Lower lobe of right lung (tissue), 2 donors: Measurements from ENCODE around the gene SPTSSA. TPM values are rescaled to one million over a fixed set of nuclear protein-coding genes. Genes with fewer than 3 reads are reported as not detected.

Experiments
- ATAC-seq, 2 donors: fragments of 200-7000 bp; cut with Tn5 transposase; one replicate each; pipeline ENCODE4 v1.9.1; 2020 to 2022; ENCODE audit warnings: mild to moderate bottlenecking in 2 of 2, moderate library complexity in 2 of 2
- DNase-seq: peaks from one replicate; pipeline ENCODE4 v3.0.0-alpha.2; 2020
- H3K27ac ChIP-seq: fragments of 200-600 bp; one replicate; pipeline ENCODE4 v1.8.0; 2022
- H3K27me3 ChIP-seq: fragments of 200-600 bp; one replicate; pipeline ENCODE4 v1.8.0; 2022; ENCODE audit warnings: low read depth
- H3K36me3 ChIP-seq: fragments of 200-600 bp; one replicate; pipeline ENCODE4 v1.8.0; 2022; ENCODE audit warnings: mild to moderate bottlenecking
- H3K4me1 ChIP-seq: fragments of 200-600 bp; one replicate; pipeline ENCODE4 v1.8.0; 2022
- H3K4me3 ChIP-seq: fragments of 200-600 bp; one replicate; pipeline ENCODE4 v1.8.0; 2022; ENCODE audit warnings: mild to moderate bottlenecking
- H3K9me3 ChIP-seq: fragments of 200-600 bp; one replicate; pipeline ENCODE4 v1.8.0; 2022
- CTCF ChIP-seq: fragments of 200-600 bp; IDR thresholded peaks from one replicate; pipeline ENCODE4 v1.8.0; 2022; ENCODE audit warnings: antibody characterized with exemption, mild to moderate bottlenecking
- intact Hi-C: fragments of 100-400 bp; cut with DNase I; formaldehyde crosslinking; loops from one replicate; pipeline ENCODE4 v1.11.0; 2022
- total RNA-seq: library from RNA; stranded (reverse); fragmentation: NEBNext Ultra II Directional; extraction: Animal tissue kit (Norgen Biotek cat#: 25700); gene quantifications from one replicate; pipeline ENCODE4 v1.2.1, GENCODE V29; 2021
- donor health status: DM: no; HTN: yes; CAD: no; lungs with severe emphysema.

SPTSSA gene
- total RNA-seq, 1 donor from 2014 or later: 47.6 TPM

GRCh38 chr14:34383839-34384238, 78.2 kb downstream of the SPTSSA start:
- Histone ChIP-seq H3K9me3 (no peaks in the 10 kb centered on the region), H3K27me3 (no peaks in the 10 kb centered on the region), H3K36me3 (no peaks in the 10 kb centered on the region), H3K4me3 (no peak overlapping the region), H3K27ac (no peak overlapping the region), H3K4me1 (peaks cover 10% of the 10 kb centered on the region)
- TF ChIP-seq CTCF: no peak
- ATAC-seq (no peak), DNase-seq (no peak)
- intact Hi-C loops: no loop called here

Other genes starting within 250 kb of the SPTSSA start
- gene EAPP, start 77.5 kb upstream of the SPTSSA start, total RNA-seq: 28.8 TPM
- 70.7 TPM for gene SNX6, start 167.9 kb upstream of the SPTSSA start, total RNA-seq